K562 (cell line): ENCODE measurements around the gene GPM6B. TPM values are rescaled to one million over a fixed set of nuclear protein-coding genes. Genes with fewer than 3 reads are reported as not detected.

Experiments
- ATAC-seq: fragments of 200-7000 bp; cut with Tn5 transposase; 3 replicates; pipeline ENCODE4 v1.9.1; 2020; ENCODE audit warnings: moderate library complexity
- BruUV-seq: library from RNA; stranded (reverse); fragments of 400-500 nt; replicated peaks from 2 replicates; lab custom pipeline; 2021; lab: Mats Ljungman, UMichigan
- CTCF ChIA-PET: fragments of 300-600 bp; formaldehyde crosslinking; extraction: SDS; loops from one replicate; lab custom pipeline; 2021; ENCODE audit warnings: low intra/inter-chr PET ratio; lab: Yijun Ruan, JAX
- POLR2A ChIA-PET: fragments of 300-600, 350-650 bp; sonication (Branson Sonifier 250); formaldehyde crosslinking; extraction: SDS; loops from one replicate; lab custom pipeline; 2021; ENCODE audit warnings: antibody characterized with exemption, inconsistent platforms; lab: Yijun Ruan, JAX
- DNase-seq, 4 experiments: peaks; one replicate each; pipeline versions ENCODE4 v3.0.0 to v3.0.0-alpha.2; 2011 to 2018; ENCODE audit warnings: low spot score in 3 of 4, mixed read lengths in 3 of 4; ENCODE audit errors: extremely low read depth in 1 of 4
- FAIRE-seq: peaks from 2 replicates; lab custom pipeline; 2011; peaks lifted over from hg19 to GRCh38; lab: Jason Lieb, UNC
- H2AFZ ChIP-seq: 2 replicates; pipeline ENCODE4 v1.6.0; 2011; ENCODE audit warnings: low read depth, low read length, control low read depth, inconsistent platforms
- H3K27ac ChIP-seq: fragments of 200-600 bp; 3 replicates; pipeline ENCODE4 v1.8.0; 2011; ENCODE audit warnings: low read depth, mild to moderate bottlenecking, control low read depth, inconsistent platforms, low read length, moderate library complexity, mixed read lengths; ENCODE audit errors: extremely low read depth
- H3K27me3 ChIP-seq, 2 experiments: fragments of 300-600 bp in 1 of 2; 2 replicates in 1 of 2; 3 replicates in 1 of 2; pipeline versions ENCODE4 v1.6.0 to v1.8.0; 2011; ENCODE audit warnings: inconsistent platforms in 2 of 2, low read length in 2 of 2, mild to moderate bottlenecking in 1 of 2, mixed read lengths in 1 of 2, moderate library complexity in 1 of 2; ENCODE audit not compliant: control insufficient read depth in 2 of 2, insufficient read depth in 2 of 2
- H3K36me3 ChIP-seq: fragments of 300-600 bp; 3 replicates; pipeline ENCODE4 v1.8.0; 2011; ENCODE audit warnings: mild to moderate bottlenecking, low read length, inconsistent platforms; ENCODE audit not compliant: control insufficient read depth, insufficient read depth
- H3K4me1 ChIP-seq, 2 experiments: fragments of 200-600 bp in 1 of 2; replicated peaks in 1 of 2; 2 replicates in 1 of 2; 3 replicates in 1 of 2; pipeline versions ENCODE4 v1.5.1 to v1.8.0; 2011; ENCODE audit warnings: inconsistent platforms in 2 of 2, low read length in 2 of 2, mild to moderate bottlenecking in 1 of 2, mixed read lengths in 1 of 2, moderate library complexity in 1 of 2; ENCODE audit not compliant: control insufficient read depth in 2 of 2, insufficient read depth in 2 of 2
- H3K4me2 ChIP-seq: 2 replicates; pipeline ENCODE4 v1.6.1; 2011; ENCODE audit warnings: low read length, control low read depth, inconsistent platforms, mixed read lengths; ENCODE audit not compliant: insufficient read depth
- H3K4me3 ChIP-seq: fragments of 200-600 bp; sonication (generic), shearing (Covaris generic); 2 replicates; pipeline ENCODE4 v1.5.1; 2016; ENCODE audit warnings: control low read depth, inconsistent platforms
- H3K79me2 ChIP-seq: fragments of 200-600 bp; 3 replicates; pipeline ENCODE4 v1.8.0; 2011; ENCODE audit warnings: low read length, inconsistent platforms; ENCODE audit not compliant: control insufficient read depth, insufficient read depth
- H3K9ac ChIP-seq, 2 experiments: 2 replicates each; pipeline versions ENCODE4 v1.6.0 to v1.6.1; 2011; ENCODE audit warnings: low read depth in 2 of 2, low read length in 2 of 2, control low read depth in 1 of 2, inconsistent platforms in 1 of 2, mild to moderate bottlenecking in 1 of 2, mixed read lengths in 1 of 2; ENCODE audit not compliant: insufficient read depth in 1 of 2
- H3K9me1 ChIP-seq: one replicate; pipeline ENCODE4 v1.6.0; 2011; ENCODE audit warnings: inconsistent platforms, mild to moderate bottlenecking, low read length, moderate library complexity; ENCODE audit not compliant: control insufficient read depth, insufficient read depth
- H3K9me3 ChIP-seq: replicated peaks from 2 replicates; pipeline ENCODE4 v1.5.1; 2011; ENCODE audit warnings: low read depth, low read length, inconsistent platforms; ENCODE audit not compliant: control insufficient read depth, insufficient read depth
- H4K20me1 ChIP-seq: replicated peaks from 2 replicates; pipeline ENCODE4 v1.6.1; 2011; ENCODE audit warnings: low read length, inconsistent platforms, mixed read lengths; ENCODE audit not compliant: control insufficient read depth, insufficient read depth
- BACH1 ChIP-seq: fragments of 200-800 bp; sonication (Bioruptor generic); IDR thresholded peaks from 2 replicates; pipeline ENCODE4 v1.6.1; 2016; ENCODE audit warnings: missing genetic modification characterization, missing compliant biosample characterization
- CCAR2 ChIP-seq: fragments of 200-400 bp; formaldehyde crosslinking; IDR thresholded peaks from 2 replicates; pipeline ENCODE4 v1.6.1; 2017; ENCODE audit warnings: mild to moderate bottlenecking, low read depth, low read length
- CEBPB ChIP-seq: fragments of 450-650 bp; IDR thresholded peaks from 2 replicates; pipeline ENCODE4 v1.6.1; 2016; ENCODE audit warnings: missing genetic modification characterization, missing compliant biosample characterization
- E2F4 ChIP-seq: sonication (generic); formaldehyde crosslinking; IDR thresholded peaks from 2 replicates; pipeline ENCODE4 v1.8.0; 2022; ENCODE audit warnings: mild to moderate bottlenecking, low read depth, missing genetic modification reagents
- GTF2E2 ChIP-seq: fragments of 200-800 bp; sonication (Bioruptor generic); IDR thresholded peaks from 2 replicates; pipeline ENCODE4 v1.6.1; 2016; ENCODE audit warnings: missing genetic modification characterization, missing compliant biosample characterization
- HCFC1 ChIP-seq: IDR thresholded peaks from 2 replicates; pipeline ENCODE4 v1.6.1; 2012; ENCODE audit warnings: low read depth, low read length, improper control_type of control experiment
- HNRNPH1 ChIP-seq: fragments of 200-400 bp; formaldehyde crosslinking; optimal IDR thresholded peaks from 2 replicates; pipeline ENCODE3; 2017; ENCODE audit warnings: low read depth, mild to moderate bottlenecking, low read length, moderate library complexity
- MCM3 ChIP-seq: fragments of 450-650 bp; IDR thresholded peaks from 2 replicates; pipeline ENCODE4 v1.6.1; 2016
- PML ChIP-seq: IDR thresholded peaks from 2 replicates; pipeline ENCODE4 v1.6.1; 2012; ENCODE audit warnings: low read length, inconsistent platforms
- THRB ChIP-seq: fragments of 450-650 bp; formaldehyde crosslinking; conservative IDR thresholded peaks from 2 replicates; pipeline ENCODE4 v1.4.0; 2022; ENCODE audit warnings: mild to moderate bottlenecking, missing genetic modification characterization
- U2AF2 ChIP-seq: fragments of 200-400 bp; formaldehyde crosslinking; optimal IDR thresholded peaks from 2 replicates; pipeline ENCODE3; 2017; ENCODE audit warnings: low read depth, mild to moderate bottlenecking, low read length
- ZBTB33 ChIP-seq: sonication (generic); formaldehyde crosslinking; IDR thresholded peaks from 2 replicates; pipeline ENCODE4 v1.8.1; 2023; ENCODE audit warnings: mild to moderate bottlenecking, missing genetic modification reagents
- ZFP1 ChIP-seq: fragments of 450-650 bp; formaldehyde crosslinking; IDR thresholded peaks from 2 replicates; pipeline ENCODE4 v1.4.0; 2020; ENCODE audit warnings: mild to moderate bottlenecking, mixed read lengths
- ZNF445 ChIP-seq: fragments of 250-450 bp; sonication (Bioruptor Pico); IDR thresholded peaks from 2 replicates; pipeline ENCODE4 v1.4.0; 2020; ENCODE audit warnings: low read depth, mild to moderate bottlenecking, moderate library complexity
- WGBS: fragments of 100-300 bp; shearing (Covaris generic); methylation state at CpG from one replicate; pipeline ENCODE4 v1.1.6; 2016; ENCODE audit warnings: low coverage, mixed read lengths; ENCODE audit not compliant: insufficient coverage; ENCODE audit errors: missing lambda C conversion rate; 5-methylcytosine and 5-hydroxymethylcytosine counted together
- in situ Hi-C: fragments of 300-500 bp; cut with MboI; formaldehyde crosslinking; loops from 4 replicates; pipeline ENCODE4 v1.15.0; 2018; ENCODE audit warnings: inconsistent platforms, mixed read lengths
- intact Hi-C: fragments of 100-400 bp; cut with micrococcal nuclease; formaldehyde crosslinking; loops from 2 replicates; pipeline ENCODE4 v1.14.2; 2022
- polyA plus RNA-seq, 8 experiments: library from polyadenylated mRNA; depleted of rRNA in 4 of 8; stranded (reverse) in 5 of 8; unstranded in 3 of 8; fragments of >200 nt; fragmentation: Nextera tagmentation in 2 of 8; fragmentation: Illumina TruSeq in 1 of 8; extraction: Ambion mirVana in 2 of 8; extraction: Trizol in 1 of 8; gene quantifications; 2 replicates each; pipeline versions ENCODE4 v1.2.1 to v1.2.3, GENCODE V29; 2011 to 2014; ENCODE audit warnings: inconsistent platforms in 1 of 8, missing spikeins in 1 of 8
- total RNA-seq, 7 experiments: library from RNA; depleted of rRNA in 6 of 7; stranded (reverse); fragments of >200 nt in 6 of 7; fragmentation: Illumina TruSeq in 2 of 7; extraction: Trizol in 2 of 7; gene quantifications; 2 replicates each; pipeline versions ENCODE4 v1.2.1 to v1.2.3, GENCODE V29; 2011 to 2021; ENCODE audit warnings: low replicate concordance in 1 of 7

Gene GPM6B
- total and polyA plus RNA-seq, 9 of the 15 experiments (the other 6 are each of a cell fraction or from before 2014, with no cell fraction given) = 0.14 to 0.32 TPM; not detected in 7

GRCh38 chrX:13754765-13755164 is 62.1 kb downstream of the GPM6B start:
- ChIA-PET CTCF (no interaction called here), POLR2A (no interaction called here)
- H3K9me3 ChIP-seq = no peaks in the 10 kb centered on the region

GRCh38 chrX:13752646-13753045 is 64.2 kb downstream of the GPM6B start:
- in situ Hi-C loops = no loop called here
- no peaks in the 10 kb centered on the region for H3K27me3 ChIP-seq
- intact Hi-C loops = no loop called here
- H3K4me1 ChIP-seq = no peaks in the 10 kb centered on the region
- no peaks in the 10 kb centered on the region for H4K20me1 ChIP-seq
- no peaks in the 10 kb centered on the region for H3K9me1 ChIP-seq
- DNase-seq (no peak), FAIRE-seq (no peak), ATAC-seq (no peak)
- H3K79me2 ChIP-seq = no peaks in the 10 kb centered on the region
- POLR2A ChIA-PET = interaction anchor here (1.2 to 1.3 kb wide), 2 partner anchors 16 to 276 kb away, joined by 3 read pairs; no protein-coding TSS in a partner anchor
- H2AFZ ChIP-seq = no peak overlapping the region
- H3K9ac ChIP-seq = no peak overlapping the region
- BruUV-seq = no TSS peak
- H3K36me3 ChIP-seq = peaks cover 77% of the 10 kb centered on the region
- H3K9me3 ChIP-seq = no peaks in the 10 kb centered on the region
- CTCF ChIA-PET = no interaction called here
- no peak overlapping the region for H3K4me3 ChIP-seq
- H3K27ac ChIP-seq = no peak overlapping the region
- no peak overlapping the region for H3K4me2 ChIP-seq
- WGBS = 90% methylated on average over 2 of the region's 3 CpGs
- no peak for TF ChIP-seq CCAR2
- TF ChIP-seq ZBTB33 (CRISPR knock-in tag) = no peak
- no peak for TF ChIP-seq PML
- TF ChIP-seq ZNF445 (CRISPR knock-in tag) = no peak
- TF ChIP-seq GTF2E2 (tag) = no peak
- TF ChIP-seq BACH1 (tag) = no peak
- no peak for TF ChIP-seq HNRNPH1
- no peak for TF ChIP-seq ZFP1
- no peak for TF ChIP-seq E2F4 (CRISPR knock-in tag)
- no peak for TF ChIP-seq MCM3
- no peak for TF ChIP-seq HCFC1
- no peak for TF ChIP-seq THRB (CRISPR knock-in tag)

More at GRCh38 chrX:13754765-13755164, 62.1 kb downstream of the GPM6B start:
- Histone ChIP-seq H3K4me3 (no peak overlapping the region), H3K79me2 (no peaks in the 10 kb centered on the region), H3K4me1 (no peaks in the 10 kb centered on the region), H4K20me1 (no peaks in the 10 kb centered on the region), H3K27ac (no peak overlapping the region), H3K9me1 (no peaks in the 10 kb centered on the region), H3K36me3 (peaks cover 80% of the 10 kb centered on the region), H3K27me3 (no peaks in the 10 kb centered on the region), H2AFZ (no peak overlapping the region), H3K4me2 (no peak overlapping the region), H3K9ac (no peak overlapping the region)
- in situ Hi-C loops = no loop called here
- TF ChIP-seq U2AF2 (no peak), CEBPB (tag) (0 out of 2 replicates have a peak, but pooled peaks have one; percentile 11)
- intact Hi-C loops = no loop called here
- no TSS peak for BruUV-seq
- FAIRE-seq (no peak), ATAC-seq (no peak), DNase-seq (no peak)
- 100% methylated on average over 1 of the region's 1 CpG for WGBS
